Measurements from ENCODE around the gene UNC13C. TPM values are rescaled to one million over a fixed set of nuclear protein-coding genes. Genes with fewer than 3 reads are reported as not detected.

The UNC13C gene
- total RNA-seq, 1 donor from 2014 or later: 0.21 TPM

- Histone ChIP-seq H3K27me3 (ENCODE audit: control insufficient read depth, insufficient read depth, low read length) (no peaks in the 10 kb centered on the region), H3K36me3 (ENCODE audit: control insufficient read depth, insufficient read depth, low read length) (no peaks in the 10 kb centered on the region), H3K4me3 (ENCODE audit: low read depth, low read length) (no peak overlapping the region)
- no peak for TF ChIP-seq CTCF (IDR thresholded peaks at IDR 0.05; ENCODE audit: insufficient read depth, low read length, poor library complexity, severe bottlenecking)
- no peak for DNase-seq (ENCODE audit: low read depth)
Measured at GRCh38 chr15:54119051-54119450, 140.8 kb downstream of the UNC13C start.

- no peak overlapping the region for H3K4me3 ChIP-seq (ENCODE audit: low read depth, low read length)
- H3K36me3 ChIP-seq (ENCODE audit: control insufficient read depth, insufficient read depth, low read length): no peaks in the 10 kb centered on the region
- no peak for DNase-seq (ENCODE audit: low read depth)
- H3K27me3 ChIP-seq (ENCODE audit: control insufficient read depth, insufficient read depth, low read length): no peaks in the 10 kb centered on the region
- TF ChIP-seq CTCF (IDR thresholded peaks at IDR 0.05; ENCODE audit: insufficient read depth, low read length, poor library complexity, severe bottlenecking): no peak
Measured at GRCh38 chr15:54120949-54121463, 142.8 kb downstream of the UNC13C start.

GRCh38 chr15:54127574-54127973, 149.3 kb downstream of the UNC13C start:
- H3K27me3 ChIP-seq (ENCODE audit: control insufficient read depth, insufficient read depth, low read length): no peaks in the 10 kb centered on the region
- no peak for DNase-seq (ENCODE audit: low read depth)
- H3K4me3 ChIP-seq (ENCODE audit: low read depth, low read length): no peak overlapping the region

GRCh38 chr15:54131410-54131809, 153.2 kb downstream of the UNC13C start:
- no peaks in the 10 kb centered on the region for H3K27me3 ChIP-seq (ENCODE audit: control insufficient read depth, insufficient read depth, low read length)
- H3K4me3 ChIP-seq (ENCODE audit: low read depth, low read length): no peak overlapping the region
- H3K36me3 ChIP-seq (ENCODE audit: control insufficient read depth, insufficient read depth, low read length): no peaks in the 10 kb centered on the region
- no peak for TF ChIP-seq CTCF (IDR thresholded peaks at IDR 0.05; ENCODE audit: insufficient read depth, low read length, poor library complexity, severe bottlenecking)
- no peak for DNase-seq (ENCODE audit: low read depth)

More at GRCh38 chr15:54127574-54127973, 149.3 kb downstream of the UNC13C start:
- H3K36me3 ChIP-seq (ENCODE audit: control insufficient read depth, insufficient read depth, low read length): no peaks in the 10 kb centered on the region
- TF ChIP-seq CTCF (IDR thresholded peaks at IDR 0.05; ENCODE audit: insufficient read depth, low read length, poor library complexity, severe bottlenecking): no peak

- no peak for TF ChIP-seq CTCF (IDR thresholded peaks at IDR 0.05; ENCODE audit: insufficient read depth, low read length, poor library complexity, severe bottlenecking)
- no peak overlapping the region for H3K4me3 ChIP-seq (ENCODE audit: low read depth, low read length)
- no peaks in the 10 kb centered on the region for H3K36me3 ChIP-seq (ENCODE audit: control insufficient read depth, insufficient read depth, low read length)
- no peak for DNase-seq (ENCODE audit: low read depth)
- no peaks in the 10 kb centered on the region for H3K27me3 ChIP-seq (ENCODE audit: control insufficient read depth, insufficient read depth, low read length)
Measured at GRCh38 chr15:54149115-54149531, 170.9 kb downstream of the UNC13C start.

- Histone ChIP-seq H3K36me3 (ENCODE audit: control insufficient read depth, insufficient read depth, low read length) (no peaks in the 10 kb centered on the region), H3K27me3 (ENCODE audit: control insufficient read depth, insufficient read depth, low read length) (no peaks in the 10 kb centered on the region), H3K4me3 (ENCODE audit: low read depth, low read length) (no peak overlapping the region)
- TF ChIP-seq CTCF (IDR thresholded peaks at IDR 0.05; ENCODE audit: insufficient read depth, low read length, poor library complexity, severe bottlenecking): no peak
- DNase-seq (ENCODE audit: low read depth): peak; percentile 75
Measured at GRCh38 chr15:54150255-54150654, 172.0 kb downstream of the UNC13C start.
